Karpas-422 (cell line): ENCODE data around the gene SCFD2. TPM values are rescaled to one million over a fixed set of nuclear protein-coding genes. Genes with fewer than 3 reads are reported as not detected.
A peak's percentile ranks its signal among the peaks of the same experiment; 100 is the strongest.

Source experiments
- DNase-seq: peaks from one replicate; pipeline ENCODE4 v3.0.0-alpha.2; 2015
- H2AFZ ChIP-seq: fragments of 200-600 bp; sonication (generic); 2 replicates; pipeline ENCODE4 v1.6.1; 2014; ENCODE audit warnings: antibody characterized with exemption, low read length, mixed read lengths
- H3K27ac ChIP-seq: fragments of 200-600 bp; sonication (generic); 2 replicates; pipeline ENCODE4 v1.5.1; 2014; ENCODE audit warnings: mild to moderate bottlenecking, low read length, moderate library complexity
- H3K27me3 ChIP-seq: fragments of 200-600 bp; sonication (generic); 2 replicates; pipeline ENCODE4 v1.6.1; 2014; ENCODE audit warnings: low read length, mixed read lengths
- H3K36me3 ChIP-seq: fragments of 200-600 bp; sonication (generic); 2 replicates; pipeline ENCODE4 v1.6.1; 2014; ENCODE audit warnings: low read length, mixed read lengths; ENCODE audit not compliant: insufficient read depth
- H3K4me1 ChIP-seq: fragments of 200-600 bp; sonication (generic); 2 replicates; pipeline ENCODE4 v1.6.1; 2014; ENCODE audit warnings: mild to moderate bottlenecking, low read length, mixed read lengths
- H3K4me2 ChIP-seq: fragments of 200-600 bp; sonication (generic); 2 replicates; pipeline ENCODE4 v1.6.1; 2014; ENCODE audit warnings: low read length, low read depth, mild to moderate bottlenecking; ENCODE audit not compliant: poor library complexity, severe bottlenecking
- H3K4me3 ChIP-seq: fragments of 200-600 bp; sonication (generic); 2 replicates; pipeline ENCODE4 v1.5.1; 2014; ENCODE audit warnings: mild to moderate bottlenecking, antibody characterized with exemption, low read length, mixed read lengths
- H3K79me2 ChIP-seq: fragments of 200-600 bp; sonication (generic); 2 replicates; pipeline ENCODE4 v1.6.1; 2014; ENCODE audit warnings: mild to moderate bottlenecking, low read length, mixed read lengths
- H3K9ac ChIP-seq: fragments of 200-600 bp; sonication (generic); 2 replicates; pipeline ENCODE4 v1.6.0; 2014; ENCODE audit warnings: low read length
- H3K9me2 ChIP-seq: fragments of 200-600 bp; sonication (generic), shearing (Covaris generic); replicated peaks from 2 replicates; pipeline ENCODE4 v1.6.0; 2014; ENCODE audit warnings: mild to moderate bottlenecking, low read length, moderate library complexity; ENCODE audit not compliant: insufficient read depth
- H3K9me3 ChIP-seq: fragments of 300-700, 200-600 bp; sonication (generic); 2 replicates; pipeline ENCODE4 v1.6.1; 2014; ENCODE audit warnings: low read length, mixed read lengths
- H4K20me1 ChIP-seq: fragments of 200-600 bp; sonication (generic); 2 replicates; pipeline ENCODE4 v1.6.1; 2014; ENCODE audit warnings: mild to moderate bottlenecking, antibody characterized with exemption, low read length, low read depth; ENCODE audit not compliant: insufficient read depth
- total RNA-seq: library from RNA; depleted of rRNA; stranded (reverse); fragments of >200 nt; shearing (Covaris generic); gene quantifications from 2 replicates; pipeline ENCODE4 v1.2.3, GENCODE V29; 2014; ENCODE audit warnings: low replicate concordance

Gene SCFD2
- total RNA-seq, 1 experiment from 2014 or later = 28.5 TPM

GRCh38 chr4:52987392-52988056 is 378.3 kb downstream of the SCFD2 start:
- H3K4me1 ChIP-seq = 0 out of 2 replicates have a peak, but pooled peaks cover 3% of the 10 kb centered on the region
- H3K27ac ChIP-seq = no peak overlapping the region
- H3K9ac ChIP-seq = no peak overlapping the region
- no peaks in the 10 kb centered on the region for H3K27me3 ChIP-seq
- no peak overlapping the region for H3K4me3 ChIP-seq
- H3K79me2 ChIP-seq = no peaks in the 10 kb centered on the region
- H3K4me2 ChIP-seq = no peak overlapping the region
- H3K9me3 ChIP-seq = no peaks in the 10 kb centered on the region
- no peaks in the 10 kb centered on the region for H3K36me3 ChIP-seq
- no peak overlapping the region for H2AFZ ChIP-seq
- no peaks in the 10 kb centered on the region for H3K9me2 ChIP-seq
- 0 out of 2 replicates have a peak, but pooled peaks cover 9% of the 10 kb centered on the region for H4K20me1 ChIP-seq
- peak; percentile 31 for DNase-seq

- no peak overlapping the region for H3K27ac ChIP-seq
- H3K79me2 ChIP-seq = no peaks in the 10 kb centered on the region
- no peak overlapping the region for H2AFZ ChIP-seq
- H3K9me3 ChIP-seq = no peaks in the 10 kb centered on the region
- no peak overlapping the region for H3K9ac ChIP-seq
- no peak overlapping the region for H3K4me2 ChIP-seq
- H4K20me1 ChIP-seq = 0 out of 2 replicates have a peak, but pooled peaks cover 18% of the 10 kb centered on the region
- peak; percentile 38 for DNase-seq
- H3K9me2 ChIP-seq = no peaks in the 10 kb centered on the region
- H3K4me1 ChIP-seq = peaks cover 10% of the 10 kb centered on the region
- no peaks in the 10 kb centered on the region for H3K27me3 ChIP-seq
- H3K4me3 ChIP-seq = no peak overlapping the region
- no peaks in the 10 kb centered on the region for H3K36me3 ChIP-seq
Measured at GRCh38 chr4:52984462-52984881, 381.4 kb downstream of the SCFD2 start.

GRCh38 chr4:52983563-52984303 is 382.1 kb downstream of the SCFD2 start:
- no peaks in the 10 kb centered on the region for H3K9me3 ChIP-seq
- H3K36me3 ChIP-seq = no peaks in the 10 kb centered on the region
- no peak overlapping the region for H3K27ac ChIP-seq
- peaks cover 12% of the 10 kb centered on the region for H3K4me1 ChIP-seq
- 0 out of 2 replicates have a peak, but pooled peaks cover 18% of the 10 kb centered on the region for H4K20me1 ChIP-seq
- H3K27me3 ChIP-seq = no peaks in the 10 kb centered on the region
- H2AFZ ChIP-seq = no peak overlapping the region
- no peak overlapping the region for H3K4me2 ChIP-seq
- H3K9me2 ChIP-seq = no peaks in the 10 kb centered on the region
- no peak overlapping the region for H3K4me3 ChIP-seq
- no peaks in the 10 kb centered on the region for H3K79me2 ChIP-seq
- peak; percentile 80 for DNase-seq
- H3K9ac ChIP-seq = no peak overlapping the region

GRCh38 chr4:52982946-52983340 is 382.9 kb downstream of the SCFD2 start:
- Histone ChIP-seq H3K27me3 (no peaks in the 10 kb centered on the region), H3K4me2 (no peak overlapping the region), H3K9me2 (no peaks in the 10 kb centered on the region), H3K27ac (no peak overlapping the region), H4K20me1 (0 out of 2 replicates have a peak, but pooled peaks cover 18% of the 10 kb centered on the region), H3K4me1 (peaks cover 12% of the 10 kb centered on the region), H3K9me3 (no peaks in the 10 kb centered on the region), H3K4me3 (no peak overlapping the region), H3K36me3 (no peaks in the 10 kb centered on the region), H2AFZ (no peak overlapping the region), H3K79me2 (no peaks in the 10 kb centered on the region), H3K9ac (no peak overlapping the region)
- no peak for DNase-seq

- no peaks in the 10 kb centered on the region for H3K79me2 ChIP-seq
- no peaks in the 10 kb centered on the region for H3K27me3 ChIP-seq
- peaks cover 12% of the 10 kb centered on the region for H3K4me1 ChIP-seq
- H3K4me3 ChIP-seq = no peak overlapping the region
- H4K20me1 ChIP-seq = 0 out of 2 replicates have a peak, but pooled peaks cover 18% of the 10 kb centered on the region
- H3K9me2 ChIP-seq = no peaks in the 10 kb centered on the region
- H3K9me3 ChIP-seq = no peaks in the 10 kb centered on the region
- H3K4me2 ChIP-seq = no peak overlapping the region
- H3K36me3 ChIP-seq = no peaks in the 10 kb centered on the region
- H2AFZ ChIP-seq = no peak overlapping the region
- H3K9ac ChIP-seq = no peak overlapping the region
- no peak overlapping the region for H3K27ac ChIP-seq
- DNase-seq = peak; percentile 53
Measured at GRCh38 chr4:52982255-52982945, 383.5 kb downstream of the SCFD2 start.

GRCh38 chr4:52979821-52980590 is 385.9 kb downstream of the SCFD2 start:
- Histone ChIP-seq H2AFZ (no peak overlapping the region), H3K4me3 (no peak overlapping the region), H3K9me2 (no peaks in the 10 kb centered on the region), H3K36me3 (no peaks in the 10 kb centered on the region), H3K9ac (no peak overlapping the region), H3K4me1 (peaks cover 12% of the 10 kb centered on the region), H3K9me3 (no peaks in the 10 kb centered on the region), H3K79me2 (no peaks in the 10 kb centered on the region), H4K20me1 (0 out of 2 replicates have a peak, but pooled peaks cover 18% of the 10 kb centered on the region), H3K27ac (no peak overlapping the region), H3K27me3 (no peaks in the 10 kb centered on the region), H3K4me2 (no peak overlapping the region)
- no peak for DNase-seq

- no peak overlapping the region for H3K27ac ChIP-seq
- H3K4me1 ChIP-seq = peaks cover 12% of the 10 kb centered on the region
- 0 out of 2 replicates have a peak, but pooled peaks cover 13% of the 10 kb centered on the region for H4K20me1 ChIP-seq
- H2AFZ ChIP-seq = no peak overlapping the region
- H3K27me3 ChIP-seq = no peaks in the 10 kb centered on the region
- no peaks in the 10 kb centered on the region for H3K36me3 ChIP-seq
- H3K9ac ChIP-seq = no peak overlapping the region
- H3K4me3 ChIP-seq = no peak overlapping the region
- H3K9me3 ChIP-seq = no peaks in the 10 kb centered on the region
- H3K4me2 ChIP-seq = no peak overlapping the region
- no peaks in the 10 kb centered on the region for H3K79me2 ChIP-seq
- DNase-seq = no peak
- no peaks in the 10 kb centered on the region for H3K9me2 ChIP-seq
Measured at GRCh38 chr4:52979020-52979419, 386.8 kb downstream of the SCFD2 start.
